ENCODE data around the gene DNAI1.

DNA sequence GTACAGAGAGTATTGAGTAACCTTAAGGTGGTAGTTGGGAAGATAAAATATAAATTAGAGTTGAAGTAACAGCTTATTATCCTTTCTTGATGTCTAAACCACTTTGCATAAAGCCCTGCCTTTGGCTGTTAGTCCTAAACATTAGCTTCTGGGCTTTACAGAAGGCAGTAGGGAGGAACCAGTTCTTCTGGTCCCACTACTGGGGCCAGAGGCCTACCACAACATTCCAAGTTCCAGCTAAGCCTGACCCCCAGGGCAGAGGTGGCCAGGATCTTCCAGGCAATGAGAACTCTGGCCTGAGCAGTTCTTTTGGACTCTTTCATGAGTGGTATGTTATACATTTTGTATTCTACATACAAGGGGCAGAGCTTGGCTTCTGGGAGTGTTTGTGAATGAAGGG is 26.1 kb downstream of the DNAI1 start:
- no peak for TF ChIP-seq CTCF (IDR thresholded peaks at IDR 0.05; ENCODE audit: poor library complexity)
- TF ChIP-seq EZH2phosphoT487 (IDR thresholded peaks at IDR 0.05; ENCODE audit: low read depth, severe bottlenecking, unreplicated experiment) = no peak
- no peak for TF ChIP-seq EZH2 (IDR thresholded peaks at IDR 0.05; ENCODE audit: borderline replicate concordance)

Measured in hepatocyte (in vitro differentiated cells).